ENCODE measurements around the gene DKC1.

Gene DKC1

GRCh38 chrX:154738011-154738738 is 24.5 kb upstream of the DKC1 start (continued):
- TF ChIP-seq GFI1B (tag by site-specific recombination; IDR thresholded peaks at IDR 0.05) (no peak), KLF1 (tag by site-specific recombination; IDR thresholded peaks at IDR 0.05) (no peak), ZNF626 (tag by site-specific recombination; IDR thresholded peaks at IDR 0.05) (no peak), ZNF266 (tag by site-specific recombination; IDR thresholded peaks at IDR 0.05; ENCODE audit: low read depth) (no peak), MYNN (tag by site-specific recombination; IDR thresholded peaks at IDR 0.05; ENCODE audit: borderline replicate concordance) (no peak), ZNF2 (tag by site-specific recombination; IDR thresholded peaks at IDR 0.05) (no peak), ZNF76 (tag by site-specific recombination; IDR thresholded peaks at IDR 0.05; ENCODE audit: borderline replicate concordance, low read depth) (no peak)

- no peaks in the 10 kb centered on the region for H3K36me3 ChIP-seq (ENCODE audit: control insufficient read depth in 2 of 2, insufficient read depth in 1 of 2, low read length in 2 of 2)
- no peaks in the 10 kb centered on the region for H3K9me3 ChIP-seq (ENCODE audit: control insufficient read depth, insufficient read depth, low read depth, low read length)
- no peak overlapping the region for H3K27ac ChIP-seq (ENCODE audit: extremely low read depth, low read depth, low read length)
- TF ChIP-seq ELK4 (IDR thresholded peaks at IDR 0.05; ENCODE audit: borderline replicate concordance, low read depth, low read length): no peak
- no peak for TF ChIP-seq KLF16 (tag by site-specific recombination; IDR thresholded peaks at IDR 0.05)
- no peak for TF ChIP-seq ZNF664 (tag by site-specific recombination; IDR thresholded peaks at IDR 0.05)
- no peak for TF ChIP-seq SALL2 (tag by site-specific recombination; IDR thresholded peaks at IDR 0.05; ENCODE audit: borderline replicate concordance)
- no peak for TF ChIP-seq KLF8 (tag by site-specific recombination; IDR thresholded peaks at IDR 0.05)
- TF ChIP-seq ZSCAN23 (tag by site-specific recombination; IDR thresholded peaks at IDR 0.05): no peak
- no peak for TF ChIP-seq GLI2 (tag by site-specific recombination; IDR thresholded peaks at IDR 0.05; ENCODE audit: borderline replicate concordance, low read depth)
- no peak for TF ChIP-seq ZNF146 (tag by site-specific recombination; IDR thresholded peaks at IDR 0.05)
- TF ChIP-seq ZNF654 (tag by site-specific recombination; IDR thresholded peaks at IDR 0.05; ENCODE audit: low read depth): no peak
- TF ChIP-seq ZNF624 (tag by site-specific recombination; IDR thresholded peaks at IDR 0.05): no peak
- H3K4me3 ChIP-seq (ENCODE audit: low read depth, low read length): no peak overlapping the region
- no peaks in the 10 kb centered on the region for H3K4me1 ChIP-seq (ENCODE audit: control insufficient read depth, insufficient read depth, low read length)
- CTCF ChIA-PET: interaction anchor here (0.7 to 1.2 kb wide), 4 partner anchors 9 to 137 kb away, joined by 3 to 6 read pairs (median 4); no protein-coding TSS in a partner anchor
- POLR2A ChIA-PET: no interaction called here
These were observed 22.7 kb upstream of the DKC1 start for GRCh38 chrX:154739952-154740465.

GRCh38 chrX:154742613-154743012 is 20.1 kb upstream of the DKC1 start:
- Histone ChIP-seq H3K27ac (ENCODE audit: extremely low read depth, low read depth, low read length) (no peak overlapping the region), H3K4me3 (ENCODE audit: low read depth, low read length) (no peak overlapping the region), H3K36me3 (ENCODE audit: control insufficient read depth in 2 of 2, insufficient read depth in 1 of 2, low read length in 2 of 2) (no peaks in the 10 kb centered on the region), H3K9me3 (ENCODE audit: control insufficient read depth, insufficient read depth, low read depth, low read length) (no peaks in the 10 kb centered on the region), H3K4me1 (ENCODE audit: control insufficient read depth, insufficient read depth, low read length) (no peaks in the 10 kb centered on the region)
- TF ChIP-seq ZNF146 (tag by site-specific recombination; IDR thresholded peaks at IDR 0.05): no peak
- TF ChIP-seq ZNF658 (tag by site-specific recombination; IDR thresholded peaks at IDR 0.05): no peak
- TF ChIP-seq ZNF513 (tag by site-specific recombination; IDR thresholded peaks at IDR 0.05): no peak
- TF ChIP-seq ZBTB21 (tag by site-specific recombination; IDR thresholded peaks at IDR 0.05): no peak
- no peak for TF ChIP-seq ZNF473 (tag by site-specific recombination; IDR thresholded peaks at IDR 0.05)
- TF ChIP-seq MYNN (tag by site-specific recombination; IDR thresholded peaks at IDR 0.05; ENCODE audit: borderline replicate concordance): no peak
- no peak for TF ChIP-seq ZNF398 (tag by site-specific recombination; IDR thresholded peaks at IDR 0.05)
- TF ChIP-seq ZBTB17 (tag by site-specific recombination; IDR thresholded peaks at IDR 0.05): no peak
- TF ChIP-seq HOXD13 (CRISPR knock-in tag; IDR thresholded peaks at IDR 0.05; ENCODE audit: borderline replicate concordance): no peak
- TF ChIP-seq ZBTB20 (tag by site-specific recombination; IDR thresholded peaks at IDR 0.05): no peak
- no peak for TF ChIP-seq HOXC10 (CRISPR knock-in tag; IDR thresholded peaks at IDR 0.05)
- TF ChIP-seq ZNF791 (tag by site-specific recombination; IDR thresholded peaks at IDR 0.05): no peak
- no peak for TF ChIP-seq SALL2 (tag by site-specific recombination; IDR thresholded peaks at IDR 0.05; ENCODE audit: borderline replicate concordance)
- no peak for TF ChIP-seq ZBTB7A (tag by site-specific recombination; IDR thresholded peaks at IDR 0.05; ENCODE audit: low read depth)
- no peak for TF ChIP-seq ZNF366 (tag by site-specific recombination; conservative IDR thresholded peaks at IDR 0.05)
- ChIA-PET CTCF (interaction anchor here (0.6 to 1.2 kb wide), 3 partner anchors 11 to 25 kb away, joined by 3 to 8 read pairs (median 3); no protein-coding TSS in a partner anchor), POLR2A (no interaction called here)
